Vagina (tissue), 2 donors: ENCODE results near the gene SPATA46. TPM values are rescaled to one million over a fixed set of nuclear protein-coding genes. Genes with fewer than 3 reads are reported as not detected.

ENCODE experiments used
- microRNA counts, 2 donors: library from miRNA; unstranded; fragments of <30 nt; microRNA quantifications; one replicate each; lab custom pipeline; 2016 to 2017
- microRNA-seq: library from miRNA; unstranded; fragments of <30 nt; microRNA quantifications from one replicate; pipeline ENCODE4, GENCODE V29; 2017; ENCODE audit warnings: borderline number of aligned reads, borderline replicate concordance
- small RNA-seq: library from RNA; depleted of rRNA; stranded (forward); fragments of <200 nt; gene quantifications from one replicate; pipeline ENCODE3, GENCODE V24; 2016
- total RNA-seq: library from RNA; depleted of rRNA; stranded (reverse); fragments of >200 nt; gene quantifications from one replicate; pipeline ENCODE4 v1.2.3, GENCODE V29; 2016

SPATA46 gene
- total RNA-seq, 1 donor from 2014 or later: not detected

MicroRNA genes within 50 kb of the gene (microRNA counts, 767-probe panel; counts per million panel counts)
- microRNA hsa-miR-556-3p (lab: Ali Mortazavi, UCI) (238 to 261 counts per million in 2 donors), microRNA hsa-miR-556-5p (lab: Ali Mortazavi, UCI) (238 to 261 counts per million in 2 donors)

Small RNA genes within 50 kb of the gene (microRNA-seq; reads per million reads assigned to microRNA genes)
- gene MIR556: not detected

Small RNA genes within 50 kb of the gene (small RNA-seq; reads per million reads assigned to genes)
- gene MIR556 (not detected), gene RNA5SP61 (not detected)

Other genes starting within 250 kb of the SPATA46 start
- 2.7 TPM for gene C1orf226, start 4.9 kb upstream of the SPATA46 start, total RNA-seq
- gene SH2D1B, start 35.3 kb upstream of the SPATA46 start, total RNA-seq: not detected
- gene UHMK1, start 121.0 kb upstream of the SPATA46 start, total RNA-seq: 27.5 TPM
- 118 TPM for gene UAP1, start 184.9 kb upstream of the SPATA46 start, total RNA-seq